ENCODE data around the gene SETDB1.

- TF ChIP-seq CTCF (IDR thresholded peaks at IDR 0.05) (no peak), POLR2A (IDR thresholded peaks at IDR 0.05; ENCODE audit: low read depth) (no peak)
Observed at GRCh38 chr1:150992626-150993025, 66.5 kb downstream of the SETDB1 start.

All from esophagus muscularis mucosa (tissue), 3 donors.